GM12878 (cell line): ENCODE measurements around the gene HCFC1R1. TPM values are rescaled to one million over a fixed set of nuclear protein-coding genes. Genes with fewer than 3 reads are reported as not detected.

Experiments used
- ATAC-seq: fragments of 200-7000 bp; cut with Tn5 transposase; 3 replicates; pipeline ENCODE4 v1.9.1; 2020; ENCODE audit warnings: mild to moderate bottlenecking, moderate library complexity
- BruUV-seq: library from RNA; stranded (reverse); fragments of 400-500 nt; replicated peaks from 2 replicates; lab custom pipeline; 2021; lab: Mats Ljungman, UMichigan
- CTCF ChIA-PET: fragments of 300-600 bp; sonication (Branson Sonifier 250); formaldehyde crosslinking; extraction: SDS; loops from one replicate; lab custom pipeline; 2021; ENCODE audit warnings: inconsistent platforms; lab: Yijun Ruan, JAX
- POLR2A ChIA-PET: fragments of 350-600 bp; formaldehyde crosslinking; extraction: SDS; loops from one replicate; lab custom pipeline; 2021; ENCODE audit warnings: inconsistent platforms; lab: Charles Lee
- RAD21 ChIA-PET: fragments of 300-600 bp; sonication (Branson Sonifier 250); formaldehyde crosslinking; loops from one replicate; lab custom pipeline; 2023; ENCODE audit warnings: antibody characterized with exemption; ENCODE audit not compliant: unreplicated experiment; lab: Charles Lee
- SMC1A ChIA-PET: fragments of 300-600 bp; sonication (Branson Sonifier 250); formaldehyde crosslinking; loops from one replicate; lab custom pipeline; 2023; ENCODE audit not compliant: unreplicated experiment, uncharacterized antibody; lab: Charles Lee
- DNase-seq: peaks from one replicate; pipeline ENCODE4 v3.0.0-alpha.2; 2011; ENCODE audit warnings: low read depth, low spot score
- FAIRE-seq: peaks from 3 replicates; lab custom pipeline; 2011; peaks lifted over from hg19 to GRCh38; lab: Jason Lieb, UNC
- H2AFZ ChIP-seq: 2 replicates; pipeline ENCODE4 v1.6.0; 2011; ENCODE audit warnings: low read depth, low read length, control low read depth; ENCODE audit not compliant: control insufficient read depth
- H3K27ac ChIP-seq: 2 replicates; pipeline ENCODE4 v1.5.1; 2011; ENCODE audit warnings: control low read depth; ENCODE audit not compliant: control insufficient read depth, insufficient read depth
- H3K27me3 ChIP-seq, 2 experiments: replicated peaks in 1 of 2; 2 replicates each; pipeline versions ENCODE4 v1.6.0 to v1.6.1; 2011; ENCODE audit warnings: low read length in 1 of 2; ENCODE audit not compliant: control insufficient read depth in 2 of 2, insufficient read depth in 2 of 2
- H3K36me3 ChIP-seq, 2 experiments: 2 replicates each; pipeline ENCODE4 v1.5.1; 2011; ENCODE audit warnings: low read length in 1 of 2; ENCODE audit not compliant: control insufficient read depth in 2 of 2, insufficient read depth in 2 of 2
- H3K4me1 ChIP-seq: 2 replicates; pipeline ENCODE4 v1.6.1; 2011; ENCODE audit warnings: mild to moderate bottlenecking, low read length, moderate library complexity, mixed read lengths; ENCODE audit not compliant: control insufficient read depth, insufficient read depth
- H3K4me2 ChIP-seq: 2 replicates; pipeline ENCODE4 v1.6.0; 2011; ENCODE audit warnings: control low read depth; ENCODE audit not compliant: control insufficient read depth, insufficient read depth
- H3K4me3 ChIP-seq: fragments of 200-600 bp; sonication (generic); 2 replicates; pipeline ENCODE4 v1.5.1; 2016
- H3K79me2 ChIP-seq: 2 replicates; pipeline ENCODE4 v1.6.0; 2011; ENCODE audit warnings: low read length; ENCODE audit not compliant: control insufficient read depth, insufficient read depth
- H3K9ac ChIP-seq: 2 replicates; pipeline ENCODE4 v1.8.0; 2011; ENCODE audit warnings: low read length, control low read depth, mixed read lengths; ENCODE audit not compliant: control insufficient read depth, insufficient read depth
- H3K9me3 ChIP-seq: replicated peaks from 3 replicates; pipeline ENCODE4 v1.5.1; 2011; ENCODE audit warnings: mild to moderate bottlenecking, low read length; ENCODE audit not compliant: control insufficient read depth, insufficient read depth
- H4K20me1 ChIP-seq: 2 replicates; pipeline ENCODE4 v1.6.0; 2011; ENCODE audit not compliant: control insufficient read depth, insufficient read depth
- BCL11A ChIP-seq: IDR thresholded peaks from 2 replicates; pipeline ENCODE4 v1.6.1; 2011; ENCODE audit warnings: low read depth, low read length
- EP300 ChIP-seq, 2 experiments: fragments of 150-350 bp in 1 of 2; IDR thresholded peaks; 2 replicates each; pipeline ENCODE4 v1.6.1; 2011 to 2012; ENCODE audit warnings: low read depth in 2 of 2, low read length in 2 of 2, borderline replicate concordance in 1 of 2, improper control_type of control experiment in 1 of 2, inconsistent platforms in 1 of 2; ENCODE audit not compliant: control insufficient read depth in 1 of 2
- HDAC2 ChIP-seq: fragments of 200-600 bp; sonication (generic); IDR thresholded peaks from 2 replicates; pipeline ENCODE4 v1.6.1; 2017
- IKZF2 ChIP-seq, 2 experiments: fragments of 450-650 bp; IDR thresholded peaks; 2 replicates each; pipeline ENCODE4 v1.6.1; 2017; ENCODE audit warnings: mild to moderate bottlenecking in 2 of 2, moderate library complexity in 2 of 2
- LARP7 ChIP-seq: fragments of 450-650 bp; IDR thresholded peaks from 2 replicates; pipeline ENCODE4 v1.6.1; 2017; ENCODE audit warnings: mild to moderate bottlenecking
- MTA3 ChIP-seq: IDR thresholded peaks from 2 replicates; pipeline ENCODE4 v1.6.1; 2012; ENCODE audit warnings: low read length, inconsistent platforms, borderline replicate concordance
- WGBS: methylation state at CpG from one replicate; pipeline ENCODE4 v1.1.6; 2016; ENCODE audit warnings: low lambda C conversion rate; ENCODE audit not compliant: insufficient replicate concordance, insufficient coverage; ENCODE audit errors: missing lambda C conversion rate; 5-methylcytosine and 5-hydroxymethylcytosine counted together
- in situ Hi-C: fragments of 300-500 bp; cut with MboI; formaldehyde crosslinking; loops from 9 replicates; pipeline ENCODE4 v1.14.3; 2018; ENCODE audit warnings: mixed read lengths
- intact Hi-C: fragments of 100-400 bp; cut with micrococcal nuclease; formaldehyde crosslinking; loops from one replicate; pipeline ENCODE4 v1.14.2; 2022; ENCODE audit not compliant: unreplicated experiment
- polyA plus RNA-seq, 11 experiments: library from polyadenylated mRNA; depleted of rRNA in 4 of 11; unstranded in 6 of 11; stranded (reverse) in 5 of 11; fragments of >200 nt; fragmentation: Nextera tagmentation in 4 of 11; fragmentation: Illumina TruSeq in 1 of 11; extraction: Ambion mirVana in 4 of 11; extraction: Trizol in 1 of 11; gene quantifications; 1 replicate in 1 of 11; 2 replicates in 10 of 11; pipeline versions ENCODE4 v1.2.1 to v1.2.3, GENCODE V29; 2011 to 2016; ENCODE audit warnings: inconsistent platforms in 2 of 11, missing spikeins in 2 of 11, low read depth in 1 of 11
- total RNA-seq, 4 experiments: library from RNA; depleted of rRNA in 3 of 4; stranded (reverse); fragments of >200 nt in 3 of 4; fragmentation: Illumina TruSeq in 1 of 4; extraction: Trizol in 1 of 4; gene quantifications; 2 replicates each; pipeline versions ENCODE4 v1.2.1 to v1.2.3, GENCODE V29; 2013 to 2021
- TF ChIP-seq, protein P1 (sequence below): fragments of 450-650 bp; conservative IDR thresholded peaks from 2 replicates; pipeline ENCODE4 v1.6.1; 2017; ENCODE audit warnings: mild to moderate bottlenecking, moderate library complexity
- TF ChIP-seq, protein P2 (sequence below): IDR thresholded peaks from 2 replicates; pipeline ENCODE4 v1.6.1; 2012; ENCODE audit warnings: low read length, inconsistent platforms
- TF ChIP-seq, protein P3 (sequence below): IDR thresholded peaks from 2 replicates; pipeline ENCODE4 v1.6.1; 2012; ENCODE audit warnings: low read depth, low read length, improper control_type of control experiment

Gene HCFC1R1
- total and polyA plus RNA-seq, 10 of the 15 experiments (the other 5 are each of a cell fraction or from before 2014, with no cell fraction given): 2.8 to 42.5 (median 20.4) TPM

DNA sequence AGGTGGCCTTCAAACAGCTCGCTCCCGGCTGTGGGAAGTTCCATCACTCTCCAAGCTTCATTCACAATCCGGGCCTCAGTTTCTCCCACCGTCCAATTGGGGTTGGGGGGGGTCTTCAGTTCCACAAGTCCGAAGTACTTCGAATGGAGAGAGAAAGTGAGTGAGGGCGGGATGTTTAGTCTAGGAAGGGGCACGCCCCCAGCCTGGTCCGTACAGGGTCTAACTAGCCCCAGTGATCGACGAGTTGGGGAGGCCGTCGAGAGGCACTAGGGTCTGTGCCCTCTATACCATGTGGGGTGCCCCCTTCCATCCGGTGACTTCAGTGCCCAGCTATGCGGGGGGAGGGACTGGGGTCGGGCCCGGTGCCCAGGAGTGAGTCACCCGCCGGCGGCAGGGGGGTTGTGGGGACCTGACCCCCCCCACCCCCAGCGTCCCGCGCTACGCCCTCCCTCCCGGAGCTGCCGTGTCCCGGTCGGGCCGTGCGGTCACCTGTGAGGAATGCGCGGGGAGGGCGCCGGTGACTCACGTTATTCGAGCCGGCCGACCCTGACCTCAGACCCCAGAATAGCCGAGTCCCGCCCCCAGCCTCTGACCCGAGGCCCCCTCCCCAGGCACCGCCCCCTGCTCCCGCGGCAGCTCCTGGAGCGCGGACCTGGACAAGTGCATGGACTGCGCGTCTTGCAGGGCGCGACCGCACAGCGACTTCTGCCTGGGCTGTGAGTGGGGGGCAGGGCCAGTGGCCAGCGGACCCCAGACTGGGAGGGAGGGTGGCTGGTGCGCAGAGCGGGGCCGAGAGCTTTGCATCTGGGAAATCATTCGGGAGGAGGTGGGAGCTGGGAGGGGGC lies 2.9 kb downstream of the HCFC1R1 start:
- Histone ChIP-seq H3K4me2 (peak overlapping the region; percentile 83), H3K36me3 (no peaks in the 10 kb centered on the region; a peak in 1 of 4 replicates), H3K4me3 (peak overlapping the region; percentile 73), H3K4me1 (peaks cover 25% of the 10 kb centered on the region), H3K27me3 (no peaks in the 10 kb centered on the region), H3K79me2 (no peaks in the 10 kb centered on the region), H3K27ac (no peak overlapping the region), H4K20me1 (no peaks in the 10 kb centered on the region), H2AFZ (peak overlapping the region; percentile 77), H3K9ac (no peak overlapping the region; the same call in 1 of the 2 replicates), H3K9me3 (no peaks in the 10 kb centered on the region)
- TF ChIP-seq IKZF2 (IDR thresholded peaks at IDR 0.05): 0 out of 4 replicates have a peak, but pooled peaks of 1 of the 2 experiments have one; percentile 8
- TF ChIP-seq LARP7: peak; percentile 4; the same call in 1 of the 2 replicates
- no peak for TF ChIP-seq MTA3
- CTCF ChIA-PET: interaction anchor here (0.7 to 18.2 kb wide), 6 partner anchors 7 to 153 kb away, joined by 3 to 421 read pairs (median 6); no protein-coding TSS in a partner anchor
- ATAC-seq (0 out of 3 replicates have a peak, but pooled peaks have one; percentile 1), DNase-seq (no peak), FAIRE-seq (peak; percentile 27)
- RAD21 ChIA-PET: interaction anchor here (1.1 to 2.2 kb wide), 7 partner anchors 7 to 38 kb away, joined by 3 to 21 read pairs (median 5); no protein-coding TSS in a partner anchor
- in situ Hi-C loops: no loop called here
- no TSS peak for BruUV-seq
- intact Hi-C loops: no loop called here
- SMC1A ChIA-PET: interaction anchor here (1.3 to 10.1 kb wide), 2 partner anchors 16 to 109 kb away, joined by 3 to 91 read pairs; no protein-coding TSS in a partner anchor
- 1% methylated on average over 39 of the region's 57 CpGs for WGBS
- POLR2A ChIA-PET: interaction anchor here (0.6 to 1.5 kb wide), 4 partner anchors 11 to 138 kb away, joined by 3 to 5 read pairs (median 4); partner anchors contain the start of gene FLYWCH2

DNA sequence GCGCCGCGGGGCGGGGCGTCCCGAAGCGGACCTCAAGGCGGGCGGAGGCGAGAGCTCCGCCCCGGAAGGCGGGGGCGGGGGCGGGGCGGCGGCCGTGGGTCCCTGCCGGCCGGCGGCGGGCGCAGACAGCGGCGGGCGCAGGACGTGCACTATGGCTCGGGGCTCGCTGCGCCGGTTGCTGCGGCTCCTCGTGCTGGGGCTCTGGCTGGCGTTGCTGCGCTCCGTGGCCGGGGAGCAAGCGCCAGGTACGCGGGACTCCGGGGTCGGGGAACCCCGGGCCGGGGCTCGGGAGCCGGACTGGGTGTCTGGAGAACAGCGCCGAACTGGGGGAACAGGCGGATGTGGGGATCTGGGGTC lies 3.5 kb downstream of the HCFC1R1 start, which contains the start of gene TNFRSF12A:
Gene TNFRSF12A (plus strand): TSS at position 122 of the 357 bp plus-strand sequence. CDS start 30 bp downstream, at position 152.
- POLR2A ChIA-PET: interaction anchor here (0.7 to 1.5 kb wide), 4 partner anchors 10 to 137 kb away, joined by 3 to 5 read pairs (median 4); partner anchors contain the start of gene FLYWCH2
- SMC1A ChIA-PET: no interaction called here
- Histone ChIP-seq H3K4me3 (peak within 1 kb of the TSS; percentile 73), H2AFZ (peak within 1 kb of the TSS; percentile 87), H3K27me3 (no peaks in the 10 kb centered on the region), H3K4me1 (peaks cover 25% of the 10 kb centered on the region), H3K9ac (no peak within 1 kb of the TSS; the same call in 1 of the 2 replicates), H3K36me3 (no peaks in the 10 kb centered on the region; a peak in 1 of 4 replicates), H3K27ac (no peak within 1 kb of the TSS), H3K79me2 (no peaks in the 10 kb centered on the region), H3K4me2 (peak within 1 kb of the TSS; percentile 83), H3K9me3 (no peaks in the 10 kb centered on the region), H4K20me1 (no peaks in the 10 kb centered on the region)
- ATAC-seq (peak; percentile 56), DNase-seq (no peak), FAIRE-seq (no peak)
- WGBS: 1% methylated on average over 34 of the region's 49 CpGs
- CTCF ChIA-PET: interaction anchor here (0.9 to 18.2 kb wide), 4 partner anchors 8 to 112 kb away, joined by 4 to 421 read pairs (median 14); no protein-coding TSS in a partner anchor
- in situ Hi-C loops (no loop called here), intact Hi-C loops (no loop called here)
- BruUV-seq: no TSS peak
- RAD21 ChIA-PET: interaction anchor here (1.1 to 2.2 kb wide), 7 partner anchors 8 to 39 kb away, joined by 3 to 21 read pairs (median 5); no protein-coding TSS in a partner anchor
- TF ChIP-seq, protein P1, sequence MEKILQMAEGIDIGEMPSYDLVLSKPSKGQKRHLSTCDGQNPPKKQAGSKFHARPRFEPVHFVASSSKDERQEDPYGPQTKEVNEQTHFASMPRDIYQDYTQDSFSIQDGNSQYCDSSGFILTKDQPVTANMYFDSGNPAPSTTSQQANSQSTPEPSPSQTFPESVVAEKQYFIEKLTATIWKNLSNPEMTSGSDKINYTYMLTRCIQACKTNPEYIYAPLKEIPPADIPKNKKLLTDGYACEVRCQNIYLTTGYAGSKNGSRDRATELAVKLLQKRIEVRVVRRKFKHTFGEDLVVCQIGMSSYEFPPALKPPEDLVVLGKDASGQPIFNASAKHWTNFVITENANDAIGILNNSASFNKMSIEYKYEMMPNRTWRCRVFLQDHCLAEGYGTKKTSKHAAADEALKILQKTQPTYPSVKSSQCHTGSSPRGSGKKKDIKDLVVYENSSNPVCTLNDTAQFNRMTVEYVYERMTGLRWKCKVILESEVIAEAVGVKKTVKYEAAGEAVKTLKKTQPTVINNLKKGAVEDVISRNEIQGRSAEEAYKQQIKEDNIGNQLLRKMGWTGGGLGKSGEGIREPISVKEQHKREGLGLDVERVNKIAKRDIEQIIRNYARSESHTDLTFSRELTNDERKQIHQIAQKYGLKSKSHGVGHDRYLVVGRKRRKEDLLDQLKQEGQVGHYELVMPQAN: peak; percentile 65; the same call in 1 of the 2 replicates
- TF ChIP-seq, protein P2, sequence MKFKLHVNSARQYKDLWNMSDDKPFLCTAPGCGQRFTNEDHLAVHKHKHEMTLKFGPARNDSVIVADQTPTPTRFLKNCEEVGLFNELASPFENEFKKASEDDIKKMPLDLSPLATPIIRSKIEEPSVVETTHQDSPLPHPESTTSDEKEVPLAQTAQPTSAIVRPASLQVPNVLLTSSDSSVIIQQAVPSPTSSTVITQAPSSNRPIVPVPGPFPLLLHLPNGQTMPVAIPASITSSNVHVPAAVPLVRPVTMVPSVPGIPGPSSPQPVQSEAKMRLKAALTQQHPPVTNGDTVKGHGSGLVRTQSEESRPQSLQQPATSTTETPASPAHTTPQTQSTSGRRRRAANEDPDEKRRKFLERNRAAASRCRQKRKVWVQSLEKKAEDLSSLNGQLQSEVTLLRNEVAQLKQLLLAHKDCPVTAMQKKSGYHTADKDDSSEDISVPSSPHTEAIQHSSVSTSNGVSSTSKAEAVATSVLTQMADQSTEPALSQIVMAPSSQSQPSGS: no peak
- no peak for TF ChIP-seq EP300 (IDR thresholded peaks at IDR 0.05; ENCODE audit: borderline replicate concordance in 1 of 2, control insufficient read depth in 1 of 2, low read depth in 2 of 2, low read length in 2 of 2)
- no peak for TF ChIP-seq BCL11A
- TF ChIP-seq, protein P3, sequence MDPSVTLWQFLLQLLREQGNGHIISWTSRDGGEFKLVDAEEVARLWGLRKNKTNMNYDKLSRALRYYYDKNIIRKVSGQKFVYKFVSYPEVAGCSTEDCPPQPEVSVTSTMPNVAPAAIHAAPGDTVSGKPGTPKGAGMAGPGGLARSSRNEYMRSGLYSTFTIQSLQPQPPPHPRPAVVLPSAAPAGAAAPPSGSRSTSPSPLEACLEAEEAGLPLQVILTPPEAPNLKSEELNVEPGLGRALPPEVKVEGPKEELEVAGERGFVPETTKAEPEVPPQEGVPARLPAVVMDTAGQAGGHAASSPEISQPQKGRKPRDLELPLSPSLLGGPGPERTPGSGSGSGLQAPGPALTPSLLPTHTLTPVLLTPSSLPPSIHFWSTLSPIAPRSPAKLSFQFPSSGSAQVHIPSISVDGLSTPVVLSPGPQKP: 0 out of 2 replicates have a peak, but pooled peaks have one; percentile 20
- no peak for TF ChIP-seq HDAC2
